SK-N-SH (cell line): ENCODE results near the gene MRPL52. TPM values are rescaled to one million over a fixed set of nuclear protein-coding genes. Genes with fewer than 3 reads are reported as not detected.

Source experiments
- CTCF ChIA-PET: fragments of 300-600, 350-600 bp; formaldehyde crosslinking; extraction: SDS; loops from one replicate; lab custom pipeline; 2021; lab: Yijun Ruan, JAX
- POLR2A ChIA-PET: fragments of 350-600 bp; sonication (Branson Sonifier 250); formaldehyde crosslinking; extraction: SDS; loops from one replicate; lab custom pipeline; 2020; ENCODE audit warnings: antibody characterized with exemption, inconsistent platforms; lab: Yijun Ruan, JAX
- DNase-seq: peaks from one replicate; pipeline ENCODE4 v3.0.0; 2012
- H2AFZ ChIP-seq: fragments of 200-600 bp; sonication (generic); 2 replicates; pipeline ENCODE4 v1.8.1; 2016; ENCODE audit warnings: antibody characterized with exemption, mild to moderate bottlenecking, low read depth
- H3F3A ChIP-seq: fragments of 200-600 bp; sonication (generic); replicated peaks from 2 replicates; pipeline ENCODE3; 2016; ENCODE audit warnings: antibody characterized with exemption, mild to moderate bottlenecking; ENCODE audit not compliant: insufficient read depth
- H3K27ac ChIP-seq, 2 experiments: fragments of 200-500 bp in 1 of 2; fragments of 200-600 bp in 1 of 2; sonication (Bioruptor generic) in 1 of 2; sonication (generic), shearing (Covaris generic) in 1 of 2; 2 replicates each; pipeline versions ENCODE4 v1.5.1 to v1.6.1; 2014 to 2016; ENCODE audit warnings: low read depth in 2 of 2, inconsistent platforms in 1 of 2, low read length in 1 of 2, mild to moderate bottlenecking in 1 of 2, mixed read lengths in 1 of 2
- H3K27me3 ChIP-seq: fragments of 200-600 bp; sonication (generic), shearing (Covaris generic); 2 replicates; pipeline ENCODE4 v1.6.1; 2016; ENCODE audit warnings: mixed run types; ENCODE audit not compliant: insufficient read depth
- H3K36me3 ChIP-seq, 2 experiments: fragments of 200-500 bp in 1 of 2; fragments of 200-600 bp in 1 of 2; sonication (Bioruptor generic) in 1 of 2; sonication (generic) in 1 of 2; replicated peaks in 1 of 2; 2 replicates each; pipeline versions ENCODE3 to v1.5.1; 2014 to 2016; ENCODE audit warnings: low read length in 1 of 2, mild to moderate bottlenecking in 1 of 2; ENCODE audit not compliant: insufficient read depth in 2 of 2, control insufficient read depth in 1 of 2
- H3K4me1 ChIP-seq, 2 experiments: fragments of 200-500 bp in 1 of 2; fragments of 200-600 bp in 1 of 2; sonication (Bioruptor generic) in 1 of 2; sonication (generic), shearing (Covaris generic) in 1 of 2; 2 replicates each; pipeline versions ENCODE4 v1.5.1 to v1.6.1; 2014 to 2016; ENCODE audit warnings: low read depth in 1 of 2, low read length in 1 of 2, mixed run types in 1 of 2; ENCODE audit not compliant: insufficient read depth in 2 of 2, control insufficient read depth in 1 of 2
- H3K4me2 ChIP-seq: fragments of 200-600 bp; sonication (generic), shearing (Covaris generic); 2 replicates; pipeline ENCODE4 v1.6.1; 2017; ENCODE audit warnings: mixed run types
- H3K4me3 ChIP-seq, 2 experiments: fragments of 200-500 bp in 1 of 2; fragments of 200-600 bp in 1 of 2; sonication (Bioruptor generic) in 1 of 2; sonication (generic), shearing (Covaris generic) in 1 of 2; 2 replicates each; pipeline versions ENCODE4 v1.5.1 to v1.8.1; 2014 to 2016; ENCODE audit warnings: low read depth in 2 of 2, inconsistent platforms in 1 of 2, low read length in 1 of 2, mild to moderate bottlenecking in 1 of 2, mixed read lengths in 1 of 2, moderate library complexity in 1 of 2
- H3K79me2 ChIP-seq: fragments of 200-600 bp; sonication (generic); 2 replicates; pipeline ENCODE4 v1.8.1; 2017; ENCODE audit warnings: mild to moderate bottlenecking; ENCODE audit not compliant: insufficient read depth
- H3K9ac ChIP-seq: fragments of 200-600 bp; sonication (generic); 2 replicates; pipeline ENCODE4 v1.6.1; 2017; ENCODE audit warnings: mixed run types
- H3K9me2 ChIP-seq: fragments of 200-600 bp; sonication (generic); 2 replicates; pipeline ENCODE4 v1.6.1; 2017; ENCODE audit warnings: mixed run types
- H3K9me3 ChIP-seq: fragments of 200-600 bp; sonication (generic); 2 replicates; pipeline ENCODE4 v1.6.1; 2017; ENCODE audit warnings: mixed run types, mild to moderate bottlenecking, moderate library complexity
- H4K20me1 ChIP-seq: fragments of 200-600 bp; sonication (generic); 2 replicates; pipeline ENCODE4 v1.6.1; 2017; ENCODE audit warnings: mild to moderate bottlenecking, mixed run types; ENCODE audit not compliant: insufficient read depth
- ELF1 ChIP-seq: IDR thresholded peaks from 2 replicates; pipeline ENCODE4 v1.4.0; 2012
- FOSL2 ChIP-seq: IDR thresholded peaks from 2 replicates; pipeline ENCODE4 v1.4.0; 2012; ENCODE audit warnings: low read depth, mild to moderate bottlenecking, moderate library complexity, borderline replicate concordance
- FOXM1 ChIP-seq: IDR thresholded peaks from 2 replicates; pipeline ENCODE4 v1.4.0; 2012; ENCODE audit warnings: low read depth, mild to moderate bottlenecking
- MEF2A ChIP-seq: IDR thresholded peaks from 2 replicates; pipeline ENCODE4 v1.4.0; 2012; ENCODE audit warnings: low read depth, borderline replicate concordance
- MXI1 ChIP-seq: IDR thresholded peaks from 2 replicates; pipeline ENCODE4 v1.6.1; 2012; ENCODE audit warnings: mild to moderate bottlenecking, low read depth, low read length, improper control_type of control experiment
- POLR2AphosphoS5 ChIP-seq: IDR thresholded peaks from 2 replicates; pipeline ENCODE4 v1.6.1; 2012; ENCODE audit warnings: low read depth, low read length
- RCOR1 ChIP-seq: fragments of 150-350 bp; IDR thresholded peaks from 2 replicates; pipeline ENCODE4 v1.6.1; 2017; ENCODE audit warnings: antibody characterized with exemption, low read length
- YY1 ChIP-seq: IDR thresholded peaks from 2 replicates; pipeline ENCODE4 v1.4.0; 2012; ENCODE audit warnings: low read depth, mild to moderate bottlenecking
- WGBS: methylation state at CpG from one replicate; pipeline ENCODE4 v1.1.6; 2017; ENCODE audit warnings: low lambda C conversion rate; 5-methylcytosine and 5-hydroxymethylcytosine counted together
- polyA plus RNA-seq, 3 experiments: library from polyadenylated mRNA; depleted of rRNA; stranded (reverse); fragments of >200 nt; gene quantifications; 2 replicates each; pipeline ENCODE4 v1.2.3, GENCODE V29; 2012
- TF ChIP-seq, protein P1 (sequence below): IDR thresholded peaks from 2 replicates; pipeline ENCODE4 v1.4.0; 2012; ENCODE audit warnings: low read depth, borderline replicate concordance
- TF ChIP-seq, protein P2 (sequence below): IDR thresholded peaks from 2 replicates; pipeline ENCODE4 v1.4.0; 2012; ENCODE audit warnings: low read depth, borderline replicate concordance
- TF ChIP-seq, protein P3 (sequence below): IDR thresholded peaks from 2 replicates; pipeline ENCODE4 v1.4.0; 2012; ENCODE audit warnings: low read depth
- TF ChIP-seq, protein P4 (sequence below): IDR thresholded peaks from 2 replicates; pipeline ENCODE4; 2012
- TF ChIP-seq, protein P5 (sequence below): fragments of 200-600 bp; sonication (generic); IDR thresholded peaks from 2 replicates; pipeline ENCODE4 v1.6.1; 2017; ENCODE audit warnings: antibody characterized with exemption, mild to moderate bottlenecking, moderate library complexity

MRPL52 gene
- polyA plus RNA-seq, 1 of the 3 experiments (the other 2 are of a cell fraction) = 116 TPM

DNA sequence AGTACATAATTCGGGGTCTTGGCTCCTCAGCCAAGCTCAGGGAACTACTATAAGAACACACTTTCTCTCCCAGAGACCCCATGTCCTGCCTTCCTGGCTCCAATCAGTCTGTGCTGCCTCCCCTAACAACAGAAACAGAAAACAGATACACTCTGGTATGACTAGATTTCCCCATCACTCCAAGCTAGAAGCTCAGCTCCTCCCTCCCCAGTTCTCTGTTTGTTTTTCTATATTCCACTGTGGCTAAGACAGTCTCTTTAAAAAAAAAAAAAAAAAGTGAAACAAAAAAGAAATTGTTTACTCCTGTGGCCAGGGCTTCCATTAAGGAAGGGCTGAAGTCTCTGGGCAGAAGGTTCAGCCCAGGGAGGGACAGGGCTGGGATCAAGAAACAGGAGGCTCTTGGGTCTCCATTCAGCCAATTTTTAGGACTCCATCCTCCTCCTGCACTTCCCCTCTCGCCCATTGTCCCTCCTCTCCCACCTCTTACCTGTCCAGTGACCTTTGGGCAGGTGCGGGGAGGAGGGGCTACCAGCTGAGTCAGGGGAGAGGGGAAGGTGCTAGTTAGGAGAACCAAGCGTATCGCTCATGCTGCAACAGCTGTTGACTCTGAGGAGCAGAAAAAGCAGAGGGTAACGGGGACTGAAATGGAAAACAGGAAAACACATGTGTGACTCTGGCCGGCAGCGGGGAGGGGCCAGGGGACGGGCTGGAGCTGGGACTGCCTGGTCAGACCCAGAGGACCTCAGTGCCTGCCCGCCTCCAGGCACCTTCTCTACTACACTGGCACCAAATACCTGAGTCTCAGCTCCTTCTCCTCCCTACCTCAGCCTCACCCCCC is 10.3 kb upstream of the MRPL52 start:
- Histone ChIP-seq H3K36me3 (no peaks in the 10 kb centered on the region), H3F3A (no peaks in the 10 kb centered on the region), H3K9me3 (no peaks in the 10 kb centered on the region), H3K4me2 (no peak overlapping the region; the same call in 1 of the 2 replicates), H3K9me2 (no peaks in the 10 kb centered on the region), H3K4me3 (no peak overlapping the region)
- 72% methylated on average over 10 of the region's 10 CpGs for WGBS
- TF ChIP-seq FOXM1 (no peak), FOSL2 (no peak), ELF1 (no peak), MEF2A (no peak)
- TF ChIP-seq, protein P1, sequence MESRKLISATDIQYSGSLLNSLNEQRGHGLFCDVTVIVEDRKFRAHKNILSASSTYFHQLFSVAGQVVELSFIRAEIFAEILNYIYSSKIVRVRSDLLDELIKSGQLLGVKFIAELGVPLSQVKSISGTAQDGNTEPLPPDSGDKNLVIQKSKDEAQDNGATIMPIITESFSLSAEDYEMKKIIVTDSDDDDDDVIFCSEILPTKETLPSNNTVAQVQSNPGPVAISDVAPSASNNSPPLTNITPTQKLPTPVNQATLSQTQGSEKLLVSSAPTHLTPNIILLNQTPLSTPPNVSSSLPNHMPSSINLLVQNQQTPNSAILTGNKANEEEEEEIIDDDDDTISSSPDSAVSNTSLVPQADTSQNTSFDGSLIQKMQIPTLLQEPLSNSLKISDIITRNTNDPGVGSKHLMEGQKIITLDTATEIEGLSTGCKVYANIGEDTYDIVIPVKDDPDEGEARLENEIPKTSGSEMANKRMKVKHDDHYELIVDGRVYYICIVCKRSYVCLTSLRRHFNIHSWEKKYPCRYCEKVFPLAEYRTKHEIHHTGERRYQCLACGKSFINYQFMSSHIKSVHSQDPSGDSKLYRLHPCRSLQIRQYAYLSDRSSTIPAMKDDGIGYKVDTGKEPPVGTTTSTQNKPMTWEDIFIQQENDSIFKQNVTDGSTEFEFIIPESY = no peak
- TF ChIP-seq, protein P2, sequence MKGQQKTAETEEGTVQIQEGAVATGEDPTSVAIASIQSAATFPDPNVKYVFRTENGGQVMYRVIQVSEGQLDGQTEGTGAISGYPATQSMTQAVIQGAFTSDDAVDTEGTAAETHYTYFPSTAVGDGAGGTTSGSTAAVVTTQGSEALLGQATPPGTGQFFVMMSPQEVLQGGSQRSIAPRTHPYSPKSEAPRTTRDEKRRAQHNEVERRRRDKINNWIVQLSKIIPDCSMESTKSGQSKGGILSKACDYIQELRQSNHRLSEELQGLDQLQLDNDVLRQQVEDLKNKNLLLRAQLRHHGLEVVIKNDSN = no peak
- TF ChIP-seq, protein P3, sequence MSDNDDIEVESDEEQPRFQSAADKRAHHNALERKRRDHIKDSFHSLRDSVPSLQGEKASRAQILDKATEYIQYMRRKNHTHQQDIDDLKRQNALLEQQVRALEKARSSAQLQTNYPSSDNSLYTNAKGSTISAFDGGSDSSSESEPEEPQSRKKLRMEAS = no peak
- TF ChIP-seq, protein P4, sequence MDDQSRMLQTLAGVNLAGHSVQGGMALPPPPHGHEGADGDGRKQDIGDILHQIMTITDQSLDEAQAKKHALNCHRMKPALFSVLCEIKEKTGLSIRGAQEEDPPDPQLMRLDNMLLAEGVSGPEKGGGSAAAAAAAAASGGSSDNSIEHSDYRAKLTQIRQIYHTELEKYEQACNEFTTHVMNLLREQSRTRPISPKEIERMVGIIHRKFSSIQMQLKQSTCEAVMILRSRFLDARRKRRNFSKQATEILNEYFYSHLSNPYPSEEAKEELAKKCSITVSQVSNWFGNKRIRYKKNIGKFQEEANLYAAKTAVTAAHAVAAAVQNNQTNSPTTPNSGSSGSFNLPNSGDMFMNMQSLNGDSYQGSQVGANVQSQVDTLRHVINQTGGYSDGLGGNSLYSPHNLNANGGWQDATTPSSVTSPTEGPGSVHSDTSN = no peak
- TF ChIP-seq, all 33 proteins: peak for 0
- Histone ChIP-seq H4K20me1 (no peaks in the 10 kb centered on the region), H3K4me1 (peaks cover 8 to 9% of the 10 kb centered on the region in 2 experiments; a peak in 2 of 4 replicates), H3K27ac (no peak overlapping the region; a peak in 1 of 4 replicates), H2AFZ (no peak overlapping the region; the same call in 1 of the 2 replicates), H3K9ac (no peak overlapping the region), H3K27me3 (no peaks in the 10 kb centered on the region), H3K79me2 (no peaks in the 10 kb centered on the region)
- CTCF ChIA-PET = interaction anchor here (0.7 to 19.1 kb wide), 7 partner anchors 11 to 533 kb away, joined by 3 to 472 read pairs (median 3); partner anchors contain the start of genes MRPL52 and SLC22A17
- no peak for DNase-seq
- POLR2A ChIA-PET = interaction anchor here (1.2 kb wide), 1 partner anchor 11 kb away, joined by 3 read pairs; no protein-coding TSS in a partner anchor

DNA sequence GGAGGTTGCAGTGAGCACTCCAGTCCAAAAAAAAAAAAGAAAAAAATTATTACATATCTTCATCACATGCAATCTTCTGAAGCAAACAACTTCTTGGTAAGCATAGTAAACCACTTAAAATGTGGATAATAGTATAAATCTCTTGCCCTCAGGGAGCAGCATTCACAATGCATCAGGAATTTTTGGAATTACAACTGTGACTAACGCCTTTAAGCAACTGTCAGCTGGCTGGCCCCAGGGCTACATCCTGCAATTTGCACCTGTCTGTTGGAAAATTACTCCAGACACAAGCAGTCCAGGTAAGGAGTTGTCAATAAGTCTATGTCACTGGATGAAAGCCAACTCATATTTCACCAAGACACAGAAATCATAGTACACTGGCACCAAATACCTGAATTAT is 9.0 kb upstream of the MRPL52 start:
- Histone ChIP-seq H3K4me3 (no peak overlapping the region), H3F3A (no peaks in the 10 kb centered on the region), H4K20me1 (no peaks in the 10 kb centered on the region), H3K36me3 (no peaks in the 10 kb centered on the region), H3K9me2 (no peaks in the 10 kb centered on the region), H2AFZ (no peak overlapping the region), H3K79me2 (no peaks in the 10 kb centered on the region), H3K27me3 (no peaks in the 10 kb centered on the region), H3K9me3 (no peaks in the 10 kb centered on the region), H3K9ac (no peak overlapping the region), H3K4me1 (peaks cover 8 to 13% of the 10 kb centered on the region in 2 experiments; a peak in 2 of 4 replicates), H3K4me2 (no peak overlapping the region), H3K27ac (no peak overlapping the region)
- DNase-seq = no peak
- CTCF ChIA-PET = interaction anchor here (1.1 to 19.1 kb wide), 4 partner anchors 34 to 250 kb away, joined by 3 to 472 read pairs (median 10); no protein-coding TSS in a partner anchor
- POLR2A ChIA-PET = no interaction called here
- 62% methylated on average over 1 of the region's 1 CpG for WGBS
- TF ChIP-seq, protein P3 = no peak
- TF ChIP-seq POLR2AphosphoS5 (no peak), YY1 (no peak), MXI1 (no peak), RCOR1 (no peak), ELF1 (no peak)
- TF ChIP-seq, protein P2 = no peak
- TF ChIP-seq, protein P5, sequence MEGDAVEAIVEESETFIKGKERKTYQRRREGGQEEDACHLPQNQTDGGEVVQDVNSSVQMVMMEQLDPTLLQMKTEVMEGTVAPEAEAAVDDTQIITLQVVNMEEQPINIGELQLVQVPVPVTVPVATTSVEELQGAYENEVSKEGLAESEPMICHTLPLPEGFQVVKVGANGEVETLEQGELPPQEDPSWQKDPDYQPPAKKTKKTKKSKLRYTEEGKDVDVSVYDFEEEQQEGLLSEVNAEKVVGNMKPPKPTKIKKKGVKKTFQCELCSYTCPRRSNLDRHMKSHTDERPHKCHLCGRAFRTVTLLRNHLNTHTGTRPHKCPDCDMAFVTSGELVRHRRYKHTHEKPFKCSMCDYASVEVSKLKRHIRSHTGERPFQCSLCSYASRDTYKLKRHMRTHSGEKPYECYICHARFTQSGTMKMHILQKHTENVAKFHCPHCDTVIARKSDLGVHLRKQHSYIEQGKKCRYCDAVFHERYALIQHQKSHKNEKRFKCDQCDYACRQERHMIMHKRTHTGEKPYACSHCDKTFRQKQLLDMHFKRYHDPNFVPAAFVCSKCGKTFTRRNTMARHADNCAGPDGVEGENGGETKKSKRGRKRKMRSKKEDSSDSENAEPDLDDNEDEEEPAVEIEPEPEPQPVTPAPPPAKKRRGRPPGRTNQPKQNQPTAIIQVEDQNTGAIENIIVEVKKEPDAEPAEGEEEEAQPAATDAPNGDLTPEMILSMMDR = no peak
